ENCODE data around the gene TRDN.

- TF ChIP-seq CTCF (IDR thresholded peaks at IDR 0.05) (no peak), POLR2A (IDR thresholded peaks at IDR 0.05) (no peak)
Measured at GRCh38 chr6:123533862-123534648, 102.7 kb downstream of the TRDN start.

Data from sigmoid colon (tissue), 3 donors.